ENCODE results near the gene BLMH.

DNA sequence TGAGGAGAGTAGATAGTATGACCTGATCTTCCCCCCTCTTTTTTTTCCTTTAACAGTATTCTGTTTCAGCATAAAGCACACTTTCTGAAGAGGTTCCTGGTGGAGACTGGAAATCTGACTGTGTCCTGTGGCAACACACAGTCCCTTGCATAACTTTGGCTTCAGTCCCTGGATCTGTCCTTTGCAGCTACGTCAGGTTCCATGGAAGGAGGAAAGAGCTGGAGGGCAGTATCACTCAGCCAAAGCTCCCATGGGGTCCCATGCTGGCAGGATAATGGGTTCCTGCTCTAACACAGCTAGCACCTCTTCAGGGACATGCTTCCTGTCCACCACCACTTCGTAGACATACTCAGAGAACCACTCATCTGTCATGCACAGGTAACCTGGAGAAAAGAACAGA, 43.0 kb downstream of the BLMH start:
- TF ChIP-seq, protein P1, sequence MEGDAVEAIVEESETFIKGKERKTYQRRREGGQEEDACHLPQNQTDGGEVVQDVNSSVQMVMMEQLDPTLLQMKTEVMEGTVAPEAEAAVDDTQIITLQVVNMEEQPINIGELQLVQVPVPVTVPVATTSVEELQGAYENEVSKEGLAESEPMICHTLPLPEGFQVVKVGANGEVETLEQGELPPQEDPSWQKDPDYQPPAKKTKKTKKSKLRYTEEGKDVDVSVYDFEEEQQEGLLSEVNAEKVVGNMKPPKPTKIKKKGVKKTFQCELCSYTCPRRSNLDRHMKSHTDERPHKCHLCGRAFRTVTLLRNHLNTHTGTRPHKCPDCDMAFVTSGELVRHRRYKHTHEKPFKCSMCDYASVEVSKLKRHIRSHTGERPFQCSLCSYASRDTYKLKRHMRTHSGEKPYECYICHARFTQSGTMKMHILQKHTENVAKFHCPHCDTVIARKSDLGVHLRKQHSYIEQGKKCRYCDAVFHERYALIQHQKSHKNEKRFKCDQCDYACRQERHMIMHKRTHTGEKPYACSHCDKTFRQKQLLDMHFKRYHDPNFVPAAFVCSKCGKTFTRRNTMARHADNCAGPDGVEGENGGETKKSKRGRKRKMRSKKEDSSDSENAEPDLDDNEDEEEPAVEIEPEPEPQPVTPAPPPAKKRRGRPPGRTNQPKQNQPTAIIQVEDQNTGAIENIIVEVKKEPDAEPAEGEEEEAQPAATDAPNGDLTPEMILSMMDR (IDR thresholded peaks at IDR 0.05): no peak
- TF ChIP-seq POLR2A (IDR thresholded peaks at IDR 0.05): no peak
- TF ChIP-seq POLR2AphosphoS5 (IDR thresholded peaks at IDR 0.05): no peak
- TF ChIP-seq EP300 (IDR thresholded peaks at IDR 0.05): no peak
